T-helper 1 cell treated with Interleukin-12 subunit alpha and Interleukin-12 subunit beta and Interleukin-4 antibody, amounts not matched to agents 30 ng/mL and 1 ng/mL, for 36 hours (primary cell): ENCODE results near the gene TCTA. TPM values are rescaled to one million over a fixed set of nuclear protein-coding genes. Genes with fewer than 3 reads are reported as not detected.

Experiments used
- intact Hi-C: fragments of 100-400 bp; cut with micrococcal nuclease; formaldehyde crosslinking; loops from one replicate; pipeline ENCODE4 v1.15.1; 2024
- total RNA-seq: library from RNA; stranded (reverse); gene quantifications from 2 replicates; pipeline ENCODE4 v1.2.3, GENCODE V29; 2022

The TCTA gene
- total RNA-seq, 1 donor from 2014 or later: 24.1 TPM

DNA sequence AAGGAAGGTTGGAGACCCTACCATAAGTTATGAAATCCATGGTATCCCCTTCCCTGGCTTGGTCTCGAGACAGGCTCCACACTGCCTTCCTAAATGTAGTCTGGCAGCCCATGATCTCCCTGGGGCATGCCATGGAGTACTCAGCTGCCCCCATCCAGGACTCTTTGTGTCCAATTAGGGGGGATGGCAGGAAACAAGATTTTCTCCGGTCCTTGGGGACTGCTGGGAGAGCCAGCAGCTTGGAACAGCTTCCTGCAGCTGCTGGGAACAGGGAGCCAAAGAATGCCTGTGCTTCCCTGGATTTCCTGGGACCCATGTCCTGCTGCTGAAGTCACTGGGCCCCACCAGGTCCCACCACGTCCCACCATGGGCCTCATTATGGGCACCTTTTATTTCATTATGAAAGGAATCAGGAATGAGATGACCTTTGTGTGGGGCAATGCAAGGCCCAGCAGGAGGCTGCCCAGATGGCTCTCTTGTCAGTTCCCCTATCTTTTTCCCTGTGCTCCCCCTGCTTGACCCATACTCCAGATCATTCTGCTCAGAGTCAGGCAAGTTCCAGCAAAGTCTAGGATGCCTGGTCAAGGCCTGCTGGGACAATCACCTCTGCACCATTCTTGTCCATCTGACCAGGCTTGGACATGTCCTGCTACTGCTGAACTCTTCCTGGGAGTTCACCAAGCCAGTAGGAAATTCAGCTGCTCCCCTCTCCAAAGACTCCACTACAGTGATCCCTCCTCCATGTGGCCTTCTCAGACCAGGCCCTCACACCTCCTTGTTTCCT is 42.9 kb downstream of the TCTA start:
- intact Hi-C loops: no loop called here

DNA sequence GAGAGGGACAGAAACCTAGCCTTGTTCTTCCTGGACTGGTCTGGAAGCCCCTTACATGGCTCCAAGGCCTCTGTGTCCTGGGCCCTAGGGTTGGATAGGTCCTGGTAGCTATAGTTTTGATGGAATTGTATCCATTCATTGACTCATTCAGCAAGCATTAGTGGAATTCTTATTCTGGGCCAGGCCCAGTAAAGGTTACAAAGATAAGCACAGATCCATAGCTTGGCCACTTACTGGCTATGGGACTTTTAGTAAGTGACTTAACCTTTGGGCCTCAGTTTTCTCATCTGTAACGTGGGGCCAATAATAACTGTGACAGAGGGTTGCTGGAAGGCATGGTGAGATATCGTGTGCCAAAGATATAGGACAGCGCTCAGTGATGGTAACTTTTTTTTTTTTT is 44.2 kb downstream of the TCTA start:
- intact Hi-C loops: no loop called here

DNA sequence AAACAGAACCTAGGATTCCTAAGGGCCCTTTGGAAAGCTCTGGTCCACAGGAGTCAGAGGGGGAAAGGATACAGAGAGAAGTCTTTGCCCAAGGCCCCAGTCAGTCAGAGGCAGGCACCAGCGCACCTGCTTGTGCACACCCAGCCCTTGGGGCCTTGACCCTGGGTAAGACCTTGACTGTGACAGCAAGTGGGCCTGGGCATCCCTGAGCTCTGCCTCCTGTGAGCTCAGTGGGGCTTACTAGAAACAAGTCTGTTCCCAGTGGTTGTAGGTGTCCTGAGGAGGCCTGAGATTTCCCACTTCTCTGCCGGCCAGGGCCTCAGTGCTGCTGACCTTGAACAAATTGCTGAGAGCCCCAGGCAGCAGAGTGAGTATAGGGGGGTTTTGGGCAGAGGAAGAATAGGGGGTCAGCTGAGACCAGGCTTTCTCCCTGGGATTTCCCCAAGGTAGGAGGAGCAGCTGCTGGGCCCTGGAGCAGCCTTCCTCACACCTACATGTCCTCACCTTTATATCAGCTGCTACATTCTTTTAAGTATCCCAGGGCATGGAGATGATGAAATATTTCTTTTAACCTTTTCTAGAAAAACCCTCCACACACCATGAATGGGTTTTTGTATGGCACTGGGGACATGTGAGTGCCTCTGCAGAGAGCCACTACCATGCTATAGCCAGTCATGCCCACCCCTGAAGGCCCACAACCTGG is 48.1 kb downstream of the TCTA start:
- intact Hi-C loops: no loop called here

DNA sequence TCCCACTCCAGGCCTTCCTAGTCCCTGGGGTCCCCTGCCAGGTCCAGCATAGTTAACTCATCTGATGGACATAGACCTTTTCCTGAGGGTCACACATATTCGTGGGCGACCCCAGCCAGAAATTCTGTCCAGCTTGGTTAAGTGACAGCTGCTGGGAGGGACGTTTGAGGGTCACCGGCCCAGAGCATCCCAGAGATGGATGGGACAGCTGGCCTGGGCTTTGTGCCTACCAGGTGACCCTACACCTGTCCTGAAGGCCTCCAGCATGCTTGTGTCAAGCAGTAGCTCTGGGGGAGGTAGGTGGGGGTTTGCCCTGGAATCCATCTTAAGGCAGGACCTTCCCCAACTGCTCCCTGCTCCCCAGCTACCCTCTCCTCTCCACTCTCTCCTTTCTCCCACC is 48.7 kb downstream of the TCTA start:
- intact Hi-C loops: no loop called here

DNA sequence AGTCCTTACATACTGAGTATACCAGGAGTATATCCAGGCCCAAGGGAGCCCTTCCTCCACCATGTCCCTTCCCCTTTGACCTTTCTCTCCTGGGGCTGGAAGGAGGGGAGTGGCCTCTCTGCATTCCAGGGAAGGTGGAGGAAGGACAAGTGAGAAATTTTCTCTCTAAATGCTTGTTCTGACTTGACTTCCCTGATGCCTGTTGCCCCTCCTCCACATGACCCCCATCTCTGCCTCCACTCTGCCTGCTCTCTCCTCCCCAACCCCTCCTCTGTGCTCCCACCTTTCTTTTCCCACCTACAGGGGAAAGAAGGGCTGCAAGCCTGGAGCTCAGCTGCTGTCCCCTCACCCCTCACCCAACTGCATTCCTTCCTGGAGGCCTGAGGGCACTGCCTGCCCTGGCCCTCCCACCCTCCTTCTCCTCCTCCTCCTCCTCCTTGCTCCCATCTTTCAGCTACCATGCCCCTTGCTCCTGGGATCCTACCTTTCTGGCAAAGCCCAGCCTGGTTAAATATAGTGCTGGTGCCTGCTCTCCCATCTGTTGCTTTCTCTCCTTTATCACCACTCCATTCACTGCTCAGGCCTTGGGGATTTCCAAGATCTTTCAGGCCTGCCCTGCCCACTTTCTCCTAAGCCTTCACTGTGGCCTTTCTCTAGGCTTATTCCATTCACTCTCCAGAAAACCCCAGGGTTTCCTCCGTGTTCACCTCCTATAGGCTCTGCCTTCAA is 49.4 kb downstream of the TCTA start:
- intact Hi-C loops: no loop called here

DNA sequence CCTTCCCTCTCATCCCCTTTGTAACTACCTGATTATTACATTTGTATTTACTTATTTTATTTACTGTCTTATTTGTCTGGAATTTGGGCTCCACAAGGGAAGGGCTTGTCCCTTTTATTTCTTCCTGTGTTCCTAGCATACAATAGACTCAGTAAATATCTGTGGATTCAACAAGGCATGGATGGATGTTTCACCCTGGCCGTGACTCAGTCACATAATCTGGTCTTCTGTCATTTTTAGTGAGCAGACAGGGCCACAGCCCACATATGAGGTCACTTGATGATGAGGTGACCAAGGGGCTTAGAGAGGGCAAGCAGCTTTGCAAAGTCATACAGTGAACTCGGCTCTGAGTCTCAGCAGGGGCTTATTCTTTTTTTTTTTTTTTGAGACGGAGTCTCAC is 50.0 kb downstream of the TCTA start:
- intact Hi-C loops: no loop called here

DNA sequence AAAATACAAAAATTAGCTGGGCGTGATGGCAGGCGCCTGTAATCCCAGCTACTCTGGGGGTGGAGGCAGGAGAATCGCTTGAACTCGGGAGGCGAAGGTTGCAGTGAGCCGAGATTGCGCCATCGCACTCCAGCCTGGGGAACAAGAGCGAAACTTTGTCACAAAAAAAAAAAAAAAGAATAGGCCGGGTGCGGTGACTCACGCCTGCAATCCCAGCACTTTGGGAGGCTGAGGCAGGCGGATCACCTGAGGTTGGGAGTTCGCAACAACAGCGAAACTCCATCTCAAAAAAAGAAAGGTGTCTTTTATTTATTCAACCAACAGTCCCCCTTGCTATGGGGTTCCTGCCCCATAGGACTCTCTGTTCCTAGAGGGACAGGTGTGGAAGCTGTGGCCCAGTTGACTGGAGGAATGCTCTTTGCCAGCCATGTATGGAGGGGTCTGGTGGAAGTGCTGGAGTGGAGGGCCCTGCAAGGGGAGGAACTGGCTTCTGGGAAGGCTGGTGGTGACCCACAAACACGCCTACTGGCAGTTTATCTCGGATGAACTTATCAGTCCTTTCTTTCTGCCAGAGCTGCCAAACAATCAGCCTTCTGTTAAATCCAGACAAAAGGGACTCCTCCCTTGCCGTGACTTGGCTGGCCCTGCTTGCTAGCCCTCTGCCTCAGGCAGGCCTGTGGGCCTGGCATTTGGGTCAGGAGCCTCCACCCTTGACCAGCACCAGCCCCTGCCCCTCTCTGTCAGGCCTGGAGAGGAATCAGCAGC is 53.2 kb downstream of the TCTA start:
- intact Hi-C loops: no loop called here

Other genes with a start within 250 kb of the TCTA start
- gene CCDC71, start 246.1 kb upstream of the TCTA start, total RNA-seq: 25.1 and 26.3 TPM in 2 replicates
- gene KLHDC8B, start 240.8 kb upstream of the TCTA start, total RNA-seq: 2.0 and 2.6 TPM in 2 replicates
- gene C3orf62, start 135.2 kb upstream of the TCTA start, total RNA-seq: 14.7 and 16.7 TPM in 2 replicates
- 95.2 and 97.2 TPM in 2 replicates for gene USP4, start 72.4 kb upstream of the TCTA start, total RNA-seq
- gene GPX1, start 54.1 kb upstream of the TCTA start, total RNA-seq: 120 TPM in 2 replicates
- gene RHOA, start 447 bp upstream of the TCTA start, total RNA-seq: 420 and 425 TPM in 2 replicates
- 3.9 and 4.6 TPM in 2 replicates for gene AMT, start 10.1 kb downstream of the TCTA start, total RNA-seq
- 21.1 and 22.5 TPM in 2 replicates for gene NICN1, start 16.9 kb downstream of the TCTA start, total RNA-seq
- 19.2 and 22.4 TPM in 2 replicates for gene DAG1, start 57.8 kb downstream of the TCTA start, total RNA-seq
- gene BSN, start 142.1 kb downstream of the TCTA start, total RNA-seq: 0.10 and 0.12 TPM in 2 replicates